ENCODE measurements around the gene OOSP4A.

DNA sequence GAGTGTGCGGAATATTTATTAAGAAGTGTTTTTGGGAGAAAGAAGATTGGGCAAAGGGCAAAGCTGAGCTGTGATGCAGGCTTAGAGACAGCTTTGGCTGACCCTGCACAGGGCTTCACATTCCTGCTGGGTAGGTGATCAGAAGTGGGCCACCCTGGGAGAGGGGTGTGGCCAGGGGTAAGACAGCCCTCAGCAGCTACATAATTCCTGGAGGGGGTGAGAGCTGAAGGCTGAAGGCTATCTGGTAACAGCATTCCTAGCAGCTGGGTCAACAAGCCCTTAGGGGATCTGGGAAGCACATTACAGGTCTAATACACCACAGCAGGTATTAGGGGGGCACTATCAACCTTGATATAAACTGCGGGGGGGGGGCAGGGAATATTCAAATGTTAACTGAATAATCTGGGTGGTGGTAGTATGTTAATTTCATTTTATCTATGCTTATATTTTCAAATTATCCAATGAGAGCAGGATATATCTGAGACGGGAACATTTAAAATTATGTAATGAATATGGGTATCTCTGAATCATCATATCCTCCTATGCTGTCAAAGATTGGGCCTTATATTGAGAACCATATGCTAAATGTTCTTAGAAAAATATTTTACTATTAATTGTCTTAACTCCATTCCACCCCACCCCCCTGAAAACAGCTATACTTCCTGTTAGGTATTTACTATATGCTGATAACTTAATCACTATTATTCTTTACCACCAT lies 19.7 kb upstream of the OOSP4A start:
- no peak for TF ChIP-seq NFIC (IDR thresholded peaks at IDR 0.05)
- no peak for TF ChIP-seq TEAD4 (IDR thresholded peaks at IDR 0.05)

Data from Ishikawa (cell line).